Endothelial cell of umbilical vein (primary cell): ENCODE data around the gene CFAP97.

Experiments
- EZH2 ChIP-seq: IDR thresholded peaks from 2 replicates; pipeline ENCODE4 v1.6.1; 2012; ENCODE audit warnings: borderline replicate concordance, low read depth, mild to moderate bottlenecking, moderate library complexity, low read length, inconsistent platforms; ENCODE audit not compliant: severe bottlenecking
- FOS ChIP-seq: IDR thresholded peaks from 2 replicates; pipeline ENCODE4 v1.6.1; 2011; ENCODE audit warnings: mild to moderate bottlenecking, low read length, moderate library complexity, borderline replicate concordance; ENCODE audit not compliant: insufficient read depth
- GATA2 ChIP-seq: IDR thresholded peaks from 2 replicates; pipeline ENCODE4 v1.7.0; 2011; ENCODE audit warnings: low read depth, mild to moderate bottlenecking, moderate library complexity, mixed read lengths, low read length; ENCODE audit not compliant: insufficient read length, insufficient read depth
- JUN ChIP-seq: IDR thresholded peaks from 2 replicates; pipeline ENCODE4 v1.6.1; 2011; ENCODE audit warnings: borderline replicate concordance, low read depth; ENCODE audit not compliant: insufficient read length, insufficient read depth
- MAX ChIP-seq: IDR thresholded peaks from 2 replicates; pipeline ENCODE4 v1.6.1; 2011; ENCODE audit not compliant: insufficient read depth, insufficient read length
- POLR2A ChIP-seq: IDR thresholded peaks from 2 replicates; pipeline ENCODE4 v1.6.1; 2012; ENCODE audit warnings: low read depth, mild to moderate bottlenecking, control low read depth, low read length
- POLR2AphosphoS5 ChIP-seq: IDR thresholded peaks from 2 replicates; pipeline ENCODE4 v1.6.1; 2012; ENCODE audit warnings: low read depth, mild to moderate bottlenecking, control low read depth, low read length, moderate library complexity; ENCODE audit not compliant: insufficient read depth
- TF ChIP-seq, protein P1 (sequence below), 2 donors: IDR thresholded peaks; 1 replicate in 1 of 2; 2 replicates in 1 of 2; pipeline ENCODE4 v1.5.1; 2011; ENCODE audit warnings: low read length in 2 of 2, mild to moderate bottlenecking in 2 of 2, moderate library complexity in 2 of 2, control low read depth in 1 of 2, inconsistent platforms in 1 of 2, low read depth in 1 of 2; ENCODE audit not compliant: insufficient read depth in 1 of 2; ENCODE audit errors: extremely low read depth in 1 of 2

- no peak for TF ChIP-seq POLR2AphosphoS5
- TF ChIP-seq, protein P1, sequence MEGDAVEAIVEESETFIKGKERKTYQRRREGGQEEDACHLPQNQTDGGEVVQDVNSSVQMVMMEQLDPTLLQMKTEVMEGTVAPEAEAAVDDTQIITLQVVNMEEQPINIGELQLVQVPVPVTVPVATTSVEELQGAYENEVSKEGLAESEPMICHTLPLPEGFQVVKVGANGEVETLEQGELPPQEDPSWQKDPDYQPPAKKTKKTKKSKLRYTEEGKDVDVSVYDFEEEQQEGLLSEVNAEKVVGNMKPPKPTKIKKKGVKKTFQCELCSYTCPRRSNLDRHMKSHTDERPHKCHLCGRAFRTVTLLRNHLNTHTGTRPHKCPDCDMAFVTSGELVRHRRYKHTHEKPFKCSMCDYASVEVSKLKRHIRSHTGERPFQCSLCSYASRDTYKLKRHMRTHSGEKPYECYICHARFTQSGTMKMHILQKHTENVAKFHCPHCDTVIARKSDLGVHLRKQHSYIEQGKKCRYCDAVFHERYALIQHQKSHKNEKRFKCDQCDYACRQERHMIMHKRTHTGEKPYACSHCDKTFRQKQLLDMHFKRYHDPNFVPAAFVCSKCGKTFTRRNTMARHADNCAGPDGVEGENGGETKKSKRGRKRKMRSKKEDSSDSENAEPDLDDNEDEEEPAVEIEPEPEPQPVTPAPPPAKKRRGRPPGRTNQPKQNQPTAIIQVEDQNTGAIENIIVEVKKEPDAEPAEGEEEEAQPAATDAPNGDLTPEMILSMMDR (IDR thresholded peaks at IDR 0.05; ENCODE audit: extremely low read depth in 1 of 2, insufficient read depth in 1 of 2, low read depth in 1 of 2, low read length in 2 of 2) = no peak
- no peak for TF ChIP-seq MAX
- TF ChIP-seq FOS = no peak
- no peak for TF ChIP-seq POLR2A
- no peak for TF ChIP-seq EZH2
- TF ChIP-seq GATA2 = no peak
- TF ChIP-seq JUN = no peak
Observed at GRCh38 chr4:185218312-185218711, 14.5 kb upstream of the CFAP97 start.
